T-helper 1 cell treated with Interleukin-12 subunit alpha and Interleukin-12 subunit beta and Interleukin-4 antibody, amounts not matched to agents 30 ng/mL and 1 ng/mL, for 36 hours (primary cell): ENCODE results near the gene MED6. TPM values are rescaled to one million over a fixed set of nuclear protein-coding genes. Genes with fewer than 3 reads are reported as not detected.

Experiments
- intact Hi-C: fragments of 100-400 bp; cut with micrococcal nuclease; formaldehyde crosslinking; loops from one replicate; pipeline ENCODE4 v1.15.1; 2024
- total RNA-seq: library from RNA; stranded (reverse); gene quantifications from 2 replicates; pipeline ENCODE4 v1.2.3, GENCODE V29; 2022

The MED6 gene
- total RNA-seq, 1 donor from 2014 or later = 50.8 TPM

GRCh38 chr14:70602254-70602653, 1.8 kb upstream of the MED6 start:
- intact Hi-C loops = loop anchor here (5.0 kb wide), 3 partner anchors 110 to 1450 kb away; partner anchors contain the start of gene DCAF5

- intact Hi-C loops = loop anchor here (5.0 kb wide), 3 partner anchors 111 to 1449 kb away; partner anchors contain the start of gene DCAF5
These were observed 707 bp upstream of the MED6 start for GRCh38 chr14:70601162-70601561.

GRCh38 chr14:70599345-70599744, 1.1 kb downstream of the MED6 start:
- intact Hi-C loops = no loop called here

- intact Hi-C loops = no loop called here
These were observed 2.7 kb downstream of the MED6 start for GRCh38 chr14:70597731-70598130.

GRCh38 chr14:70595443-70596185, 4.8 kb downstream of the MED6 start:
- intact Hi-C loops = no loop called here

- intact Hi-C loops = no loop called here
These were observed 6.0 kb downstream of the MED6 start for GRCh38 chr14:70594461-70594860.

GRCh38 chr14:70585231-70585630, 15.2 kb downstream of the MED6 start:
- intact Hi-C loops = loop anchor here (5.0 kb wide), 1 partner anchor 228 kb away; the partner anchor contains the start of gene COX16

- intact Hi-C loops = no loop called here
These were observed 23.6 kb downstream of the MED6 start for GRCh38 chr14:70576891-70577290.

- intact Hi-C loops = no loop called here
These were observed 27.4 kb downstream of the MED6 start for GRCh38 chr14:70573050-70573449.

GRCh38 chr14:70571139-70571538, 29.3 kb downstream of the MED6 start:
- intact Hi-C loops = no loop called here

- intact Hi-C loops = loop anchor here (1.0 kb wide), 2 partner anchors 480 to 749 kb away; no protein-coding TSS in a partner anchor
These were observed 32.7 kb downstream of the MED6 start for GRCh38 chr14:70567791-70568190.

- intact Hi-C loops = no loop called here
These were observed 36.6 kb downstream of the MED6 start for GRCh38 chr14:70563869-70564268.

- intact Hi-C loops = no loop called here
These were observed 37.0 kb downstream of the MED6 start for GRCh38 chr14:70563417-70563816.

- intact Hi-C loops = no loop called here
These were observed 42.1 kb downstream of the MED6 start for GRCh38 chr14:70558356-70558755.

GRCh38 chr14:70555890-70556289, 44.6 kb downstream of the MED6 start:
- intact Hi-C loops = no loop called here

- intact Hi-C loops = no loop called here
These were observed 62.4 kb downstream of the MED6 start for GRCh38 chr14:70538087-70538486.

GRCh38 chr14:70536830-70537229, 63.6 kb downstream of the MED6 start:
- intact Hi-C loops = no loop called here

- intact Hi-C loops = no loop called here
These were observed 65.6 kb downstream of the MED6 start, which contains the start of gene ADAM20 for GRCh38 chr14:70534904-70535303. Gene ADAM20 (minus strand): TSS chr14:70535004. CDS start chr14:70524757, 10,247 bp downstream.

Other genes with a start within 250 kb of the MED6 start
- 44.1 and 53.2 TPM in 2 replicates for gene COX16, start 241.0 kb downstream of the MED6 start, total RNA-seq
- 7.8 and 8.1 TPM in 2 replicates for gene SYNJ2BP, start 183.6 kb downstream of the MED6 start, total RNA-seq
- gene ADAM21, start 148.5 kb downstream of the MED6 start, total RNA-seq = not detected in 2 replicates
- 0.51 and 0.56 TPM in 2 replicates for gene ADAM20, start 65.7 kb downstream of the MED6 start, total RNA-seq
- 12.5 and 13.0 TPM in 2 replicates for gene TTC9, start 41.3 kb upstream of the MED6 start, total RNA-seq
- gene MAP3K9, start 208.9 kb upstream of the MED6 start, total RNA-seq = 5.0 and 5.7 TPM in 2 replicates